ENCODE results near the gene CD151.

CD151 gene

DNA sequence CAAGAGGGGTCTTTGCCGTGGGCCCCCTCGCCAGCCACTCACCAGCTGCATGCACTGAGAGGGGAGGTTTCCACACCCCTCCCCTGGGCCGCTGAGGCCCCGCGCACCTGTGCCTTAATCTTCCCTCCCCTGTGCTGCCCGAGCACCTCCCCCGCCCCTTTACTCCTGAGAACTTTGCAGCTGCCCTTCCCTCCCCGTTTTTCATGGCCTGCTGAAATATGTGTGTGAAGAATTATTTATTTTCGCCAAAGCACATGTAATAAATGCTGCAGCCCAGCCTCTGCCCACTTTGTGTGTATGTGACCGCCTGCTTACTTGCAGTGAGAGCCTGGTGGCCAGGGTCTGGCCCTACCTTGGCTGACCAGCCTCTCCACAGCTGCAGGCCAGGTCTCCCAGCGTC is 7.8 kb upstream of the CD151 start:
- TF ChIP-seq, protein P1, sequence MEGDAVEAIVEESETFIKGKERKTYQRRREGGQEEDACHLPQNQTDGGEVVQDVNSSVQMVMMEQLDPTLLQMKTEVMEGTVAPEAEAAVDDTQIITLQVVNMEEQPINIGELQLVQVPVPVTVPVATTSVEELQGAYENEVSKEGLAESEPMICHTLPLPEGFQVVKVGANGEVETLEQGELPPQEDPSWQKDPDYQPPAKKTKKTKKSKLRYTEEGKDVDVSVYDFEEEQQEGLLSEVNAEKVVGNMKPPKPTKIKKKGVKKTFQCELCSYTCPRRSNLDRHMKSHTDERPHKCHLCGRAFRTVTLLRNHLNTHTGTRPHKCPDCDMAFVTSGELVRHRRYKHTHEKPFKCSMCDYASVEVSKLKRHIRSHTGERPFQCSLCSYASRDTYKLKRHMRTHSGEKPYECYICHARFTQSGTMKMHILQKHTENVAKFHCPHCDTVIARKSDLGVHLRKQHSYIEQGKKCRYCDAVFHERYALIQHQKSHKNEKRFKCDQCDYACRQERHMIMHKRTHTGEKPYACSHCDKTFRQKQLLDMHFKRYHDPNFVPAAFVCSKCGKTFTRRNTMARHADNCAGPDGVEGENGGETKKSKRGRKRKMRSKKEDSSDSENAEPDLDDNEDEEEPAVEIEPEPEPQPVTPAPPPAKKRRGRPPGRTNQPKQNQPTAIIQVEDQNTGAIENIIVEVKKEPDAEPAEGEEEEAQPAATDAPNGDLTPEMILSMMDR (IDR thresholded peaks at IDR 0.05; ENCODE audit: low read length) = no peak
- TF ChIP-seq EZH2 (IDR thresholded peaks at IDR 0.05; ENCODE audit: borderline replicate concordance, low read length) = no peak

DNA sequence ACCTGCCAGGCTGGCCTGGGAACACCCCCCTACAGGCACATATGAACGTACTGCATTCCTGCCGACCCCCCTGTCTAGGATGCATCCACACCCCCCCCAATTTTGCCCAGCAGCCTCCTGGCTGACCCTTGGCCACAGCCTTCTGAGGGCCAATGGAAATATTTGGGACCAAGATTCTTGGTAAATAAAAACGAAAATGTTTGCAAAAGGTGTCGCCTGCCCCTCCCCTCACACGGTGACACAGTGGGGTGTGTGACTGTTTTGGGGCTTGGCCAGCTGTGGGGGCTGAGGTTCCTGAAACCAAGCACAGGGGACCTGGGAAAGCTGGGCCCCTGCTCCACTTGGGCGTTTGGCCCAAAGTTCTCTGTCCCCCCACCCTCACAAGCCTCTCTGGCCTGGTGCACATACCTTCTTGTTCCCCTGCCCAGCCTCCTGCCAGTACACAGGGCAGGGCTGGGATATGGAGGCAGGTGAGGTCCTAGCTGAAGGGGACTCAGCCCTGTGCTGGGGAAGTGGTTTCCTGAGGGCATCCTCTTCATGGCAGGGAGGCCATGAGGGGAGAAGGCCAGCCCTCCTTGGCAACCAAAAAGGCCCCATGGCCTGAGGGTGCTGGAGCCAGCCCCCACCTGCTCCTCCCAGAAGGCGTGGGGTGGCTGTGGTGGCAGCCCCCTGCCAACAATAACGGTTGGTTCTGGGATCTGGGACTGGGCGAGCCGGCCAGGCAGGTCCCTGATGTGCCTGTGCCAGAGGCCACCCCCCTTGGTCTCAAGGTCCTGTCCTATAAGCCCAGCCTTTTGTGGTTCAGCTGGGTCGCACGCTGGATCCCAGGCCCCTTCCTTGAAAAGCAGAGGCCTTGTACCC is 7.2 kb upstream of the CD151 start:
- Histone ChIP-seq H3K4me1 (ENCODE audit: insufficient read depth, low read length, severe bottlenecking) (peaks cover 31% of the 10 kb centered on the region), H2AFZ (ENCODE audit: low read length) (no peak overlapping the region), H3K9ac (ENCODE audit: low read length) (no peak overlapping the region), H3K79me2 (ENCODE audit: insufficient read depth, low read length) (no peaks in the 10 kb centered on the region), H3K27me3 (ENCODE audit: insufficient read depth, low read length) (peaks cover 17% of the 10 kb centered on the region), H3K27ac (ENCODE audit: low read depth, low read length, poor library complexity, severe bottlenecking) (no peak overlapping the region), H3K4me2 (ENCODE audit: low read length) (no peak overlapping the region), H3K9me3 (ENCODE audit: low read length) (no peaks in the 10 kb centered on the region), H3K36me3 (ENCODE audit: insufficient read depth, low read length) (peaks cover 14% of the 10 kb centered on the region), H3K4me3 (ENCODE audit: low read depth, low read length, poor library complexity, severe bottlenecking) (no peak overlapping the region), H3F3A (ENCODE audit: insufficient read depth, low read length) (no peaks in the 10 kb centered on the region), H4K20me1 (ENCODE audit: insufficient read depth, low read length) (no peaks in the 10 kb centered on the region), H3K9me2 (ENCODE audit: low read depth, low read length) (no peaks in the 10 kb centered on the region)
- TF ChIP-seq, protein P1 (IDR thresholded peaks at IDR 0.05; ENCODE audit: low read length) = no peak
- no peak for TF ChIP-seq EZH2 (IDR thresholded peaks at IDR 0.05; ENCODE audit: borderline replicate concordance, low read length)

More for the DNA sequence above, 7.8 kb upstream of the CD151 start:
- Histone ChIP-seq H3K4me1 (ENCODE audit: insufficient read depth, low read length, severe bottlenecking) (peaks cover 30% of the 10 kb centered on the region), H4K20me1 (ENCODE audit: insufficient read depth, low read length) (no peaks in the 10 kb centered on the region), H3K27ac (ENCODE audit: low read depth, low read length, poor library complexity, severe bottlenecking) (no peak overlapping the region), H3K9me3 (ENCODE audit: low read length) (no peaks in the 10 kb centered on the region), H3K9me2 (ENCODE audit: low read depth, low read length) (no peaks in the 10 kb centered on the region), H3K4me3 (ENCODE audit: low read depth, low read length, poor library complexity, severe bottlenecking) (no peak overlapping the region), H3F3A (ENCODE audit: insufficient read depth, low read length) (no peaks in the 10 kb centered on the region), H3K9ac (ENCODE audit: low read length) (no peak overlapping the region), H3K4me2 (ENCODE audit: low read length) (no peak overlapping the region), H2AFZ (ENCODE audit: low read length) (no peak overlapping the region), H3K27me3 (ENCODE audit: insufficient read depth, low read length) (peaks cover 15% of the 10 kb centered on the region), H3K36me3 (ENCODE audit: insufficient read depth, low read length) (peaks cover 14% of the 10 kb centered on the region), H3K79me2 (ENCODE audit: insufficient read depth, low read length) (no peaks in the 10 kb centered on the region)

DNA sequence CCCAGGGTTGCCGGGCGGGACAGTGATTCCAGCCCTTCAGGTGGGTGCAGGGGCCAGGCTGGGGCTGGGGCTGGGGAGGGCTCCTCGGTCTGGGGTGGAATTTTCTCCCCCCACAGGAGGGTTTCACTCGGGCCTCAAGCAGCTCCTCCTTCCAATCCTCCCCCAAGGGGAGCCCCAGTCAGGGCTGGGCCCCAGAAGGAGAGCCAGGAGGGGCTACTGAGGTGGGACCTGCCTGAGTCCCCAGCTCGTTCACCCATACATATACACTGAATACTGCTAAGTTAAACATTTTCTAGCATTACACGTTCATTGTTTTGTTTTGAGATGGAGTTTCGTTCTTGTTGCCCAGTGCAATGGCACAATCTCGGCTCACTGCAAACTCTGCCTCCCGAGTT is 6.5 kb upstream of the CD151 start:
- Histone ChIP-seq H3K36me3 (ENCODE audit: insufficient read depth, low read length) (peaks cover 14% of the 10 kb centered on the region), H2AFZ (ENCODE audit: low read length) (no peak overlapping the region), H3K4me2 (ENCODE audit: low read length) (no peak overlapping the region), H3K9me2 (ENCODE audit: low read depth, low read length) (no peaks in the 10 kb centered on the region), H3K27ac (ENCODE audit: low read depth, low read length, poor library complexity, severe bottlenecking) (no peak overlapping the region), H4K20me1 (ENCODE audit: insufficient read depth, low read length) (no peaks in the 10 kb centered on the region), H3K9me3 (ENCODE audit: low read length) (no peaks in the 10 kb centered on the region), H3K4me3 (ENCODE audit: low read depth, low read length, poor library complexity, severe bottlenecking) (no peak overlapping the region), H3K4me1 (ENCODE audit: insufficient read depth, low read length, severe bottlenecking) (peaks cover 31% of the 10 kb centered on the region), H3K27me3 (ENCODE audit: insufficient read depth, low read length) (peaks cover 21% of the 10 kb centered on the region), H3K9ac (ENCODE audit: low read length) (no peak overlapping the region), H3F3A (ENCODE audit: insufficient read depth, low read length) (no peaks in the 10 kb centered on the region), H3K79me2 (ENCODE audit: insufficient read depth, low read length) (no peaks in the 10 kb centered on the region)
- no peak for TF ChIP-seq EZH2 (IDR thresholded peaks at IDR 0.05; ENCODE audit: borderline replicate concordance, low read length)
- TF ChIP-seq, protein P1 (IDR thresholded peaks at IDR 0.05; ENCODE audit: low read length) = no peak
